ENCODE results near the gene SRPK2.
"Not testable (repeated sequence)": the region's sequence is repeated elsewhere in the genome, so short reads cannot be mapped to it uniquely, and the experiment has no call there.

The SRPK2 gene

DNA sequence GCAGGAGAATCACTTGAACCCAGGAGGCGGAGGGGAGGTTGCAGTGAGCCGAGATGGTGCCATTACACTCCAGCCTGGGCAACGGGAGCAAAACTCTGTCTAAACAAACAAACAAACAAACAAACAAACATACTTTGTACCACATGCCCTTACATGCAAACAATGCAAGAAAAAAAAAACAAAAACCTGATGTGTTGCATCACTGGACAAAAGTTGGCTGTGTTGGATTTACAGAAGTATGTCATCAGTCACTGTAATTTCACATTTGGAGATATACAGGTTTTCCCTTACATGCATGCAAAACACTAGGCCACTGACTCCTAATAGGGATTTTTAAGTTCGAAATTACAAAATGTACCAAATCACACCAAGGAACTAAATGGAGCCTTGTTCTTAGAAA lies 138.5 kb downstream of the SRPK2 start:
- H3K9ac ChIP-seq (ENCODE audit: low read length in 5 of 5), result no peak overlapping the region
- H3K9me3 ChIP-seq (ENCODE audit: control insufficient read depth in 5 of 5, low read length in 5 of 5), result no peaks in the 10 kb centered on the region
- no peak overlapping the region for H3K4me3 ChIP-seq (ENCODE audit: low read depth in 1 of 5, low read length in 5 of 5)
- H3K27me3 ChIP-seq (ENCODE audit: control insufficient read depth in 5 of 5, insufficient read depth in 4 of 5, low read length in 5 of 5), result no peaks in the 10 kb centered on the region
- H3K4me1 ChIP-seq (ENCODE audit: control insufficient read depth in 5 of 5, insufficient read depth in 5 of 5, low read length in 5 of 5), result peaks cover 0 to 20% (median 14%) of the 10 kb centered on the region in 5 donors
- H3K36me3 ChIP-seq (ENCODE audit: control insufficient read depth in 5 of 5, insufficient read depth in 5 of 5, low read length in 5 of 5), result no peaks in the 10 kb centered on the region
- H3K27ac ChIP-seq (ENCODE audit: low read depth, low read length), result no peak overlapping the region

DNA sequence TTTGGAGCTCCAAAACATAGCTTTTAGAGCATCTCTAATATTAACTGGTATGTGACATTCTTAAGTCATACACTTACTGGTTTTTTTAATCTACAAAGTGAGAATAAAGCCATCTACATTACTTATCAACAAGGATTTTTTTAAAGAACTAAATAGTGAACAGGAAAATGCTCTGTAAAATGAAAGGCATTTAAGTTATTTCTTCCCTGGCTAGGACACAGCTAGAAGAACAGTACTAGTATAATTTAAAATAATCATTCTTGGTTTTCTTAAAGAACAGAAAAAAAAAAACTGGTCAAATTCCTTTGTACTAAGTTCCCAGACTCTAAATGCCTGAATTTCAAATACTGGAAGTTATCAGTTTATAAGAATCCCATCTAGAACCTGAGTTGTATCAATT lies 139.5 kb downstream of the SRPK2 start:
- no peaks in the 10 kb centered on the region for H3K9me3 ChIP-seq (ENCODE audit: control insufficient read depth in 5 of 5, low read length in 5 of 5)
- no peak overlapping the region for H3K9ac ChIP-seq (ENCODE audit: low read length in 5 of 5)
- H3K36me3 ChIP-seq (ENCODE audit: control insufficient read depth in 5 of 5, insufficient read depth in 5 of 5, low read length in 5 of 5), result no peaks in the 10 kb centered on the region
- no peak overlapping the region for H3K27ac ChIP-seq (ENCODE audit: low read depth, low read length)
- H3K4me1 ChIP-seq (ENCODE audit: control insufficient read depth in 5 of 5, insufficient read depth in 5 of 5, low read length in 5 of 5), result peaks cover 0 to 23% (median 14%) of the 10 kb centered on the region in 5 donors
- no peak overlapping the region for H3K4me3 ChIP-seq (ENCODE audit: low read depth in 1 of 5, low read length in 5 of 5)
- no peaks in the 10 kb centered on the region for H3K27me3 ChIP-seq (ENCODE audit: control insufficient read depth in 5 of 5, insufficient read depth in 4 of 5, low read length in 5 of 5)

DNA sequence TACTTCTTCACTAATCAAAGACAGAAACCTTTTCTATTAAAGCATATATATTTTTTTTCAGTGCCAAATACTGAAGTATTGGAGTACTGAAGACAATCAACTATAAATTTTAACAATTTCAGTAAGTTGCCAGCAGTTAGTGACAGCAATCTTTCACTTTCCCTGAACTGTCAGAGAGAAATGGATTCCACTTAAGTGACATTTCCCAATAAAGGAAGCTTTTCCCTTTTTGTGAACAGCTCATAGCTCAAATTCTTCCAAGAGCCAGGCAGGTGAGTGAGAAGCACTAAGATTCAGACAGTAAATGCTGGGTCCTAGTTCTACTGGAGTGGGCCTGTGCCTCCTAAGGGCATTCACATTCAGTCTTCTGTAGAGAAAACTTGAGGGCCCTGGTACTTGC lies 142.0 kb downstream of the SRPK2 start:
- no peak overlapping the region for H3K9ac ChIP-seq (ENCODE audit: low read length in 5 of 5)
- no peak overlapping the region for H3K4me3 ChIP-seq (ENCODE audit: low read depth in 1 of 5, low read length in 5 of 5)
- no peaks in the 10 kb centered on the region for H3K9me3 ChIP-seq (ENCODE audit: control insufficient read depth in 5 of 5, low read length in 5 of 5)
- no peaks in the 10 kb centered on the region for H3K27me3 ChIP-seq (ENCODE audit: control insufficient read depth in 5 of 5, insufficient read depth in 4 of 5, low read length in 5 of 5)
- H3K27ac ChIP-seq (ENCODE audit: low read depth, low read length), result no peak overlapping the region
- H3K36me3 ChIP-seq (ENCODE audit: control insufficient read depth in 5 of 5, insufficient read depth in 5 of 5, low read length in 5 of 5), result no peaks in the 10 kb centered on the region
- H3K4me1 ChIP-seq (ENCODE audit: control insufficient read depth in 5 of 5, insufficient read depth in 5 of 5, low read length in 5 of 5), result peaks cover 0 to 23% (median 14%) of the 10 kb centered on the region in 5 donors

DNA sequence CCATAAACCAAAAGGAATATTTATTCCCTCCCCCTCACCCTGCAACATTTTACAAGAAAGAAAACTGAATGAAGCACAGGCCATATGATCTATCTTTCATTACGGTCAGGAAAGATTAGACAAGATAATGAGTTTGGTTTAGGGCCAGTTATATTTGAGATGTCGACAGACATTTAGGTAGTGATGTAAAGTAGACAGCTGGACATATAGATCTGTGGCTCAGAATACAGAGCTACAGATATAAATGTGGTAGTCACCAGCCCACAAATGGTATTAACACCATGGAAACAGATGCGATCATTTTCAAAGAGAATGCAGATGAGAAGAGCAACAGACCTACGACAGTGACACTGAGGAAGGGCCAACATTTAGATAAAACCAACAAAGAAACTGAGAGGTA lies 142.5 kb downstream of the SRPK2 start:
- H3K27ac ChIP-seq (ENCODE audit: low read depth, low read length), result no peak overlapping the region
- H3K4me3 ChIP-seq (ENCODE audit: low read depth in 1 of 5, low read length in 5 of 5), result no peak overlapping the region
- no peaks in the 10 kb centered on the region for H3K36me3 ChIP-seq (ENCODE audit: control insufficient read depth in 5 of 5, insufficient read depth in 5 of 5, low read length in 5 of 5)
- no peak overlapping the region for H3K9ac ChIP-seq (ENCODE audit: low read length in 5 of 5)
- H3K27me3 ChIP-seq (ENCODE audit: control insufficient read depth in 5 of 5, insufficient read depth in 4 of 5, low read length in 5 of 5), result no peaks in the 10 kb centered on the region
- H3K9me3 ChIP-seq (ENCODE audit: control insufficient read depth in 5 of 5, low read length in 5 of 5), result no peaks in the 10 kb centered on the region
- H3K4me1 ChIP-seq (ENCODE audit: control insufficient read depth in 5 of 5, insufficient read depth in 5 of 5, low read length in 5 of 5), result peaks cover 0 to 23% (median 13%) of the 10 kb centered on the region in 5 donors

DNA sequence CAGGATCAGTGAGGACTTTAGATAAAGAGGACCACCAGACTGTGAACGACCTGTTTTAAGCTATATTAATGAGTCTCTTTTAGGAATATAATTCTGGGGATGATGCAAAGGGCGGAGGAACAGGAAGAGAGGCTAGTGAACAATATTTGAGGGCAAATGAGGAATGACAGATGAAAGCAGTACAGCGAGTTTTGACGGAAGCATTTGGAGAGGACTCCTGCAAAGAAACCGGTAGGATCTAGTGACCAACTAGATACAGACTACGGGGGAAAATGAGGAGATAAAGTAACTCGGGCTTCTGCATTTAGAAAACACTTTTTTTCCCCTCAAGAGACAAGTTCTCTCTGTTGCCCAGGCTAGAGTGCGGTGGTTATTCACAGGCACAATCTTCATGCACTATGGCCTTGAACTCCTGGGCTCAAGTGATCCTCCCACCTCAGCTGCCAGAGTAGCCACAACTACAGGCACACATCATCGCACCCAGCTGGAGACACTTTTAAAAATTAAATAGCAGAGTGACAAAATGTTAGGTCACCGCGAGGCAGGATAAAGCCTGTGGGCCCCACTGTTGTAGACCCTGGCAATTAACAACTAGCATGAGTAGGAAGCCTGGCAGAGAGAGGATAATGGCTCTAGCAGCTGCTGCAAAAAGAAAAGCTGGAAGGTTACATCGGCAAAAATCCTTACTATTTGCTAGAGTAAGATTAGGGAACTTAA lies 143.2 kb downstream of the SRPK2 start:
- peaks cover 0 to 23% (median 12%) of the 10 kb centered on the region in 5 donors for H3K4me1 ChIP-seq (ENCODE audit: control insufficient read depth in 5 of 5, insufficient read depth in 5 of 5, low read length in 5 of 5)
- no peak overlapping the region for H3K9ac ChIP-seq (ENCODE audit: low read length in 5 of 5)
- peak overlapping the region in 1 of 5 donors; percentile 0 for H3K4me3 ChIP-seq (ENCODE audit: low read depth in 1 of 5, low read length in 5 of 5)
- H3K9me3 ChIP-seq (ENCODE audit: control insufficient read depth in 5 of 5, low read length in 5 of 5), result no peaks in the 10 kb centered on the region
- no peaks in the 10 kb centered on the region for H3K36me3 ChIP-seq (ENCODE audit: control insufficient read depth in 5 of 5, insufficient read depth in 5 of 5, low read length in 5 of 5)
- H3K27ac ChIP-seq (ENCODE audit: low read depth, low read length), result no peak overlapping the region
- no peaks in the 10 kb centered on the region for H3K27me3 ChIP-seq (ENCODE audit: control insufficient read depth in 5 of 5, insufficient read depth in 4 of 5, low read length in 5 of 5)

DNA sequence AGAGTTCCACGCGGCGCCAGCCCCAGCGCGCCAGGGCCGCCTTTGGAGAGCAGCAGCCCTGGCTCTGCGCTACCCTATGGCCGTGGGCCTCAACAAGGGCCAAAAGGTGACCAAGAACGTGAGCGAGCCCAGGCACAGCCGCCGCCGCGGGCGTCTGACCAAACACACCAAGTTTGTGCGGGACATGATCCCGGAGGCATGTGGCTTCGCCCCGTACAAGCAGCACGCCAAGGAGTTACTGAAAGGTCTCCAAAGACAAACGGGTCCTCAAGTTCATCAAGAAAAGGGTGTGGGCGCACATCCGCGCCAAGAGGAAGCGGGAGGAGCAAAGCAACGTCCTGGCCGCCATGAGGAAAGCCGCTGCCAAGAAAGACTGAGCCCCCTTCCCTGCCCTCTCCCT lies 144.1 kb downstream of the SRPK2 start:
- Histone ChIP-seq H3K9ac (ENCODE audit: low read length in 5 of 5) (no peak overlapping the region), H3K4me3 (ENCODE audit: low read depth in 1 of 5, low read length in 5 of 5) (peak overlapping the region in 1 of 5 donors; percentile 6), H3K27me3 (ENCODE audit: control insufficient read depth in 5 of 5, insufficient read depth in 4 of 5, low read length in 5 of 5) (no peaks in the 10 kb centered on the region), H3K36me3 (ENCODE audit: control insufficient read depth in 5 of 5, insufficient read depth in 5 of 5, low read length in 5 of 5) (no peaks in the 10 kb centered on the region), H3K4me1 (ENCODE audit: control insufficient read depth in 5 of 5, insufficient read depth in 5 of 5, low read length in 5 of 5) (peaks cover 0 to 15% (median 9%) of the 10 kb centered on the region in 5 donors), H3K27ac (ENCODE audit: low read depth, low read length) (no peak overlapping the region), H3K9me3 (ENCODE audit: control insufficient read depth in 5 of 5, low read length in 5 of 5) (no peaks in the 10 kb centered on the region)

DNA sequence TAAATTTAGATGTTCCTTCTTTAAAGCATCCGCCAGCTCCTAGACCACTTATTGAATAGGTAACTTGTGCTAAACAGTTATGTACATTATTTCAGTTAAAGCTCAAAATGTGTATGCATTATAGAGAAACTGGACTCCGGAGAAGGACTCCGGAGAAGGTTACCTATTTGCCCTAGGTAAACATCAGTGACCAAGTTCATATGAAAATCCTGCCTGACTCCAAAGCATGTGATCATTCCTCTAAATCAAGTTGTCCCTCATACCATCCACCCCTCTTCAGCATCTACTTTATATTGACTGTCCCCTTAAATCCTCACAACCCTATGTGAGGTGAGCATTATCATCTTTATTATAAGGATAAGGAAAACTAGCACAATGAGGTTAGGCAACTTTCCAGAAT lies 147.5 kb downstream of the SRPK2 start:
- H3K36me3 ChIP-seq (ENCODE audit: control insufficient read depth in 5 of 5, insufficient read depth in 5 of 5, low read length in 5 of 5), result no peaks in the 10 kb centered on the region
- no peaks in the 10 kb centered on the region for H3K9me3 ChIP-seq (ENCODE audit: control insufficient read depth in 5 of 5, low read length in 5 of 5)
- H3K4me1 ChIP-seq (ENCODE audit: control insufficient read depth in 5 of 5, insufficient read depth in 5 of 5, low read length in 5 of 5), result peaks cover 0 to 13% (median 9%) of the 10 kb centered on the region in 5 donors
- H3K27ac ChIP-seq (ENCODE audit: low read depth, low read length), result no peak overlapping the region
- H3K27me3 ChIP-seq (ENCODE audit: control insufficient read depth in 5 of 5, insufficient read depth in 4 of 5, low read length in 5 of 5), result no peaks in the 10 kb centered on the region
- no peak overlapping the region for H3K4me3 ChIP-seq (ENCODE audit: low read depth in 1 of 5, low read length in 5 of 5)
- H3K9ac ChIP-seq (ENCODE audit: low read length in 5 of 5), result no peak overlapping the region

DNA sequence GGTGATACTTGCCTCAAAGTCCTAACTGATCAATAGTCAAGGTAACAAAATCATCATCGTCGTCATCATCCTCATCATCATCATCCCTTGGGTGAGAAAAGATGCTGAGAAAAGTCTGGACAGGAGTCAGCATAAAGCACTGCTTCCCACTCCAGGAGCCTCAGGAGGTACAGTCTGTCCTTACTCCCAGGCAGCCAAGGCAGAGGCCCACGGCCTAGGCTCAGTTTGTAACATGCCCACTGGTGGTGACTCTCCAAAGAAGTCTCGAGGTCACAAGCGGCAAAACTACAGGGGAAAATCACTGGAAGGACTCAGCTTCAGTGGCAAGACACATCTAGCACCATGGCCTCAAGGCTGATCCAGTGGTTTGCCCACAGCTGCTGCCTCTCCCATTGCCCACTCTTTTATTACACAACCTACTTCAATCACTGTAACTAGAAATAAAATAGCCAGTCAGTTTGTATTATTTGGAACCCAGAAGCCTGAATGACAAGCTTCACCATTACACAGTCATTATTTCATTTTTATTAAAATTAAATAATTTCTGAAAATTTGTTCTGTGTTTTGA lies 150.4 kb downstream of the SRPK2 start:
- Histone ChIP-seq H3K4me3 (ENCODE audit: low read depth in 1 of 5, low read length in 5 of 5) (no peak overlapping the region), H3K27me3 (ENCODE audit: control insufficient read depth in 5 of 5, insufficient read depth in 4 of 5, low read length in 5 of 5) (no peaks in the 10 kb centered on the region), H3K9ac (ENCODE audit: low read length in 5 of 5) (no peak overlapping the region), H3K36me3 (ENCODE audit: control insufficient read depth in 5 of 5, insufficient read depth in 5 of 5, low read length in 5 of 5) (no peaks in the 10 kb centered on the region), H3K27ac (ENCODE audit: low read depth, low read length) (no peak overlapping the region), H3K9me3 (ENCODE audit: control insufficient read depth in 5 of 5, low read length in 5 of 5) (no peaks in the 10 kb centered on the region), H3K4me1 (ENCODE audit: control insufficient read depth in 5 of 5, insufficient read depth in 5 of 5, low read length in 5 of 5) (no peaks in the 10 kb centered on the region)

DNA sequence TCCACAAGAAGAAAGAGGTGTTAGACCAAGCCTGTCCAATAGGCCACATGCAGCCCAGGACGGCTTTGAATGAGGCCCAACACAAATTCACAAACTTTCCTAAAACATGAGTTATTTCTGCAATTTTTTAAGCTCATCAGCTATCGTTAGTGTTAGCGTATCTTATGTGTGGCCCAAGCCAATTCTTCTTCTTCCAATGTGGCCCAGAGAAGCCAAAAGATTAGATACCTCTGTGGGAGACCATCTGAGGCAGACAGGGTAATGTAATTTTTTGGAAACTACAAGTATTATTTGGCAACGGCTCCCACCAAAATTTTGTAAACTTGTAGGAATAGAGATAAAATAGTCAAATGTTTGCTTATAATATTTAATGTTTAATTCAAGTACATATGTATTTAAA lies 153.8 kb downstream of the SRPK2 start:
- no peaks in the 10 kb centered on the region for H3K27me3 ChIP-seq (ENCODE audit: control insufficient read depth in 5 of 5, insufficient read depth in 4 of 5, low read length in 5 of 5)
- H3K9ac ChIP-seq (ENCODE audit: low read length in 5 of 5), result no peak overlapping the region
- no peaks in the 10 kb centered on the region for H3K4me1 ChIP-seq (ENCODE audit: control insufficient read depth in 5 of 5, insufficient read depth in 5 of 5, low read length in 5 of 5)
- no peak overlapping the region for H3K4me3 ChIP-seq (ENCODE audit: low read depth in 1 of 5, low read length in 5 of 5)
- H3K27ac ChIP-seq (ENCODE audit: low read depth, low read length), result no peak overlapping the region
- no peaks in the 10 kb centered on the region for H3K9me3 ChIP-seq (ENCODE audit: control insufficient read depth in 5 of 5, low read length in 5 of 5)
- H3K36me3 ChIP-seq (ENCODE audit: control insufficient read depth in 5 of 5, insufficient read depth in 5 of 5, low read length in 5 of 5), result peaks cover 0 to 8% (median 0%) of the 10 kb centered on the region in 5 donors

DNA sequence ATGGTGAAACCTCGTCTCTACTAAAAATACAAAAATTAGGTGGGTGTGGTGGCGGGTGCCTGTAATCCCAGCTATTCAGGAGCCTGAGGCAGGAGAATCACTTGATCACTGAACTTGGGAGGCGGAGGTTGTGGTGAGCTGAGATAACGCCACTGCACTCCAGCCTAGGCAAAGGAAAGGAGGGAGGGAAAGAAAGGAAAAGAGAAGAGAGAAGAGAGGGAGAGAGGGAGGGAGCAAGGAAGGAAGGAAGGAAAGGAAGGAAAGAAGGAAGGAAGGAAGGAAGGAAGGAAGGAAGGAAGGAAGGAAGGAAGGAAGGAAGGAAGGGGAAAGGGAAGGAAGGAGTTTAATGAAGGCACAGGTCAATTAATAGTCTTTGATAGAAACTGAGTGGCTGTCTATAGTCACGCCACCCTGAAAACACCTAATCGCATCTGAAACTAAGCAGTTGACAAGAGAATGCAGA lies 155.9 kb downstream of the SRPK2 start:
- H3K36me3 ChIP-seq (ENCODE audit: control insufficient read depth in 5 of 5, insufficient read depth in 5 of 5, low read length in 5 of 5), result not testable (repeated sequence)

More for the DNA sequence above, 155.9 kb downstream of the SRPK2 start:
- H3K4me3 ChIP-seq (ENCODE audit: low read depth in 1 of 5, low read length in 5 of 5); H3K27ac ChIP-seq (ENCODE audit: low read depth, low read length); H3K4me1 ChIP-seq (ENCODE audit: control insufficient read depth in 5 of 5, insufficient read depth in 5 of 5, low read length in 5 of 5); H3K27me3 ChIP-seq (ENCODE audit: control insufficient read depth in 5 of 5, insufficient read depth in 4 of 5, low read length in 5 of 5); H3K9ac ChIP-seq (ENCODE audit: low read length in 5 of 5); H3K9me3 ChIP-seq (ENCODE audit: control insufficient read depth in 5 of 5, low read length in 5 of 5): not testable (repeated sequence)
